Stomach smooth muscle (tissue), 2 donors: ENCODE data around the gene RORC.
"Not testable (repeated sequence)": the region's sequence is repeated elsewhere in the genome, so short reads cannot be mapped to it uniquely, and the experiment has no call there.

Experiments used
- H3K27ac ChIP-seq: one replicate; pipeline ENCODE4 v1.7.0; 2013; ENCODE audit warnings: mild to moderate bottlenecking, low read length, inconsistent platforms
- H3K27me3 ChIP-seq, 2 donors: one replicate each; pipeline ENCODE4 v1.7.0; 2013; ENCODE audit warnings: low read length in 2 of 2; ENCODE audit not compliant: insufficient read depth in 2 of 2, control insufficient read depth in 1 of 2
- H3K36me3 ChIP-seq, 2 donors: one replicate each; pipeline ENCODE4 v1.7.0; 2013; ENCODE audit warnings: low read length in 2 of 2; ENCODE audit not compliant: control insufficient read depth in 2 of 2, insufficient read depth in 2 of 2
- H3K4me1 ChIP-seq: one replicate; pipeline ENCODE4 v1.7.0; 2013; ENCODE audit warnings: low read length; ENCODE audit not compliant: control insufficient read depth, insufficient read depth
- H3K4me3 ChIP-seq, 2 donors: one replicate each; pipeline ENCODE4 v1.7.0; 2013; ENCODE audit warnings: low read length in 2 of 2
- H3K9ac ChIP-seq, 2 donors: one replicate each; pipeline ENCODE4 v1.7.0; 2013; ENCODE audit warnings: low read length in 2 of 2, mild to moderate bottlenecking in 1 of 2
- H3K9me3 ChIP-seq, 2 donors: one replicate each; pipeline ENCODE4 v1.7.0; 2013; ENCODE audit warnings: low read length in 2 of 2; ENCODE audit not compliant: control insufficient read depth in 2 of 2
- donor health status: healthy.
- donor health status: Pancreatic carcinoma.

RORC gene

GRCh38 chr1:151769270-151769669 is 62.3 kb downstream of the RORC start:
- H3K9me3 ChIP-seq, H3K27ac ChIP-seq, H3K4me3 ChIP-seq, H3K9ac ChIP-seq, H3K27me3 ChIP-seq, H3K4me1 ChIP-seq, H3K36me3 ChIP-seq: not testable (repeated sequence)

GRCh38 chr1:151768351-151769066 is 63.1 kb downstream of the RORC start:
- not testable (repeated sequence) for H3K27ac ChIP-seq, H3K27me3 ChIP-seq, H3K9ac ChIP-seq, H3K36me3 ChIP-seq, H3K9me3 ChIP-seq, H3K4me1 ChIP-seq, H3K4me3 ChIP-seq

DNA sequence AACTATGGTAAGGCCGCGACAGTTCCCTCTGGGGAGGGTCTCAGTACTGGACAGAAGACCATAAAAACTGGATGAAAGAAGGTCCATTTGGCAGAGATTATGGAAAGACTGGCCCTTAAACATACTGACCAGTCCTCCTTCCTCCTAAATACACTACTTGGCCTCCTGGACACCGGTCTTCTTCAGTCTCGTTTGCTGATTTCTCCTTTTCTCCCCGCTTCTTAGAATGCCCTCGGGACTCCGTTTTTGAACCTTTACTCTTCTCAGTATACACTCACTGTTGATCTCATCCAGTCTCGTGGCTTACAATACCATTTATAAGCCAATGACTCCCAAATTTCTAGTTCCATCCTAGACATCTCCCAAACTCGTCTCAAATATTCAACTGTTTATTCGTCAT is 67.6 kb downstream of the RORC start:
- H3K9ac ChIP-seq = peak overlapping the region; percentile 92 to 97
- peaks cover 10% of the 10 kb centered on the region for H3K4me1 ChIP-seq
- H3K9me3 ChIP-seq = no peaks in the 10 kb centered on the region
- H3K4me3 ChIP-seq = peak overlapping the region; percentile 90 to 93
- H3K36me3 ChIP-seq = peaks cover 15 to 21% of the 10 kb centered on the region in 2 donors
- H3K27me3 ChIP-seq = no peaks in the 10 kb centered on the region
- H3K27ac ChIP-seq = peak overlapping the region; percentile 94

DNA sequence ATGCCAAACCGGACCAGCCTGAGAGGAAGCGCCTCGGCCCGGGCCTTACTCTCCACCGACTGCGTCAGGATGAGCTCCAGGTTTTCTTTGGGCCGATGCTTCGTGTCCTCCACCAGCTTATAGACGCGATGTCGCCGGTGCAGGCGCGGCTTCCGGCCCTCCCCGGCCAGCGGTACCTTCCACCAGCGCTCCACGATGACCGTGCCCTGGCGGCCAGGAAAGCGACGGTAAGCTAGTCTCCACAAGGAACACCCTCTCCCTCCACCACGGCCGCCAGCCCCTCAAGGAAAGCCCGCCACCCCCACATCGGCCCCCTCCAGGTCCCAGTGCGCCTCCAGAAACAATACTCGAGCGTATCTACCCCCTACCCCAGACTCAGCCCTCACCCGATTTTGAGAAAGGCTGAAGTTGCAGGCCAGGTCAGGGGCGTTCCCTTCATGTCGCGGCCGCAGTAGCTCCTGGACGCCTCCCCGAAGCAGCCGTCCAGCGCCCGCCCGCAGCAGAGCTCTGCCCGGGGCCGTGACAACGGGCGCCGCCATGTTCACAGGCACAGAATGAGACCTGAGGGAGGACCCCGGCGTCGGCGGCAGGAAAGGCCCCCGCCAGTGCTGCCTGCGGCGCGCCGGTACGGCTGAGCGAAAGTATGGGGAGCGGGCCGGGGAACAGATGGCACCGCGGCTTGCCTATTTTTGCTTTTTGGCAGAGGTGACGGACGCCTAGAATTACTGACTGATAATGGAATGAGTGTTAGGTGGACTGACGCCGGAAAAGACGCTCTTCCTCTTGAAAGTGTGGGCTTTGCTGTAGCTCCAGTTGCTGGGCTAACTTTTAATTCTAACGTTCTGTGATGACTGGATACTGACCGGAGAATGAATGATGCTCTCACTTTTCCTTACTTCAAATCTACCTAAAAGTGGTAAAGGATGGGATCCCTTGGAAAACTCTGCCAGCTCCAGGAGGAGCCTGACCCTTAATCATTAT is 68.4 kb downstream of the RORC start, which contains the start of gene MRPL9:
TSS of gene MRPL9 (minus strand) at position 556 of the 981 bp plus-strand sequence. CDS start at position 539, 17 bp downstream.
- Histone ChIP-seq H3K36me3 (peaks cover 19 to 24% of the 10 kb centered on the region in 2 donors), H3K27me3 (no peaks in the 10 kb centered on the region), H3K9ac (peak within 1 kb of the TSS; percentile 92 to 97), H3K27ac (peak within 1 kb of the TSS; percentile 94), H3K9me3 (no peaks in the 10 kb centered on the region), H3K4me1 (peaks cover 10% of the 10 kb centered on the region), H3K4me3 (peak within 1 kb of the TSS; percentile 90 to 93)

GRCh38 chr1:151760597-151761385 is 70.8 kb downstream of the RORC start:
- H3K27ac ChIP-seq = no peak overlapping the region
- no peaks in the 10 kb centered on the region for H3K27me3 ChIP-seq
- H3K4me1 ChIP-seq = peaks cover 10% of the 10 kb centered on the region
- H3K9me3 ChIP-seq = no peaks in the 10 kb centered on the region
- peaks cover 28 to 38% of the 10 kb centered on the region in 2 donors for H3K36me3 ChIP-seq
- no peak overlapping the region for H3K9ac ChIP-seq
- no peak overlapping the region for H3K4me3 ChIP-seq

- Histone ChIP-seq H3K36me3 (peaks cover 32 to 44% of the 10 kb centered on the region in 2 donors), H3K27me3 (no peaks in the 10 kb centered on the region), H3K9me3 (no peaks in the 10 kb centered on the region), H3K4me3 (no peak overlapping the region), H3K4me1 (peaks cover 9% of the 10 kb centered on the region), H3K9ac (no peak overlapping the region), H3K27ac (no peak overlapping the region)
Observed at GRCh38 chr1:151759241-151759640, 72.4 kb downstream of the RORC start.

DNA sequence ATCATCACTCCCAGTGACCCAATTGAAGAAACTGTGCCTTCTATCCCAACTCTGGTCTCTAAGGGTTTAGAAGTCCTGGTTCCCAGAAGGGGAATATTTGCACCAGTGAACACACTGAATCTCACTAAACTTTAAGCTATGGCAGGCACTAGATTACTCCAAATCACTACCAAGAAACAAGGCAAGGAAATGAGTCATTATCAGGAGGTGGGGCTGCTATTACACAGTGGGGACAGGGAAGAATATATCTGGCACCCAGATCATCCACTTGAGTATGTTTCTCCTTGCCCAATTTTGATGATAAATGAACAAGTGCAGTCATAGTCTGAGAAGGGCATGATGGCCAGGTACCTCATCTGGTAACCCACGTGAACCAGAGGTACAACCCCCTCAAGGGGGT is 75.3 kb downstream of the RORC start:
- Histone ChIP-seq H3K36me3 (peaks cover 32 to 37% of the 10 kb centered on the region in 2 donors), H3K9me3 (no peaks in the 10 kb centered on the region), H3K27ac (no peak overlapping the region), H3K4me3 (no peak overlapping the region), H3K9ac (no peak overlapping the region), H3K4me1 (no peaks in the 10 kb centered on the region), H3K27me3 (no peaks in the 10 kb centered on the region)
